NOMO-1 (cell line): ENCODE data around the gene KRT37.
"Not testable (repeated sequence)": the region's sequence is repeated elsewhere in the genome, so short reads cannot be mapped to it uniquely, and the experiment has no call there.

Experiments
- DNase-seq, 2 experiments: peaks; one replicate each; lab custom pipeline; 2025; ENCODE audit not compliant: unreplicated experiment in 2 of 2; lab: John Stamatoyannopoulos, UW

Gene KRT37

DNA sequence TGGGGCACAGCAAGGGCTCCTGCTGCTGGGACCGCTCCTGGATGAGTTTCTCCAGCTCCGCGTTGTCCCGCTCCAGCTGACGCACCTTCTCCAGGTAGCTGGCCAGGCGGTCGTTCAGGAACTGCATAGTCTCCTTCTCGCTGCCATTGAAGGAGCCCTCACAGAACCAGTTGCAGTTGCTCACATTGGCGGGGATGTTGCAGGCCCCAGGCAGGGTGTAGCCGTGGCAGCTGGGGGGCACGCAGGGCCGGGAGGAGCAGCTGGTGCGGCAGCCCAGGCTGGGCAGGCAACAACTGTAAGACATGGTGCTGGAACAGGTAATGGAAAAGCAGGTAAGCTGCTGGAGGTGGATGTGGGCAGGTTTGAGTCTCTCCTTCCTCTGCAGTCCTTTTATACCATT is 42.4 kb downstream of the KRT37 start, which contains the start of gene KRT34:
Gene KRT34 (minus strand): TSS at position 364 of the 400 bp plus-strand sequence. CDS start 60 bp downstream, at position 304.
- not testable (repeated sequence) for DNase-seq

DNA sequence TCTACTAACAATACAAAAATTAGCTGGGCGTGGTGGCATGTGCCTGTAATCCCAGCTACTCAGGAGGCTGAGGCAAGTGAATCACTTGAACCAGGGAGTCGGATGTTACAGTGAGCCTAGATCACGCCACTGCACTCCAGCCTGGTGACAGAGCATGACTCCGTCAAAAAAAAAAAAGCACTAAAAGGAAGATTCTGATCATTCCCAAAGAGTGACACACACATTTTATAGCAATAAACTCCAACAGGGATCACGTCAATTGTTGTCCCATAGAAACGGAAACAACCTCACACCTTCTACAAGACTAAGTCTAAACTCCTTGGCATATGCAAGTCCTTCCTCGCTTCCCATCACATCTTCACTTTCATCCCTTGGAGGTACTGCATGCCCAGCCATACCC is 44.3 kb downstream of the KRT37 start:
- not testable (repeated sequence) for DNase-seq

DNA sequence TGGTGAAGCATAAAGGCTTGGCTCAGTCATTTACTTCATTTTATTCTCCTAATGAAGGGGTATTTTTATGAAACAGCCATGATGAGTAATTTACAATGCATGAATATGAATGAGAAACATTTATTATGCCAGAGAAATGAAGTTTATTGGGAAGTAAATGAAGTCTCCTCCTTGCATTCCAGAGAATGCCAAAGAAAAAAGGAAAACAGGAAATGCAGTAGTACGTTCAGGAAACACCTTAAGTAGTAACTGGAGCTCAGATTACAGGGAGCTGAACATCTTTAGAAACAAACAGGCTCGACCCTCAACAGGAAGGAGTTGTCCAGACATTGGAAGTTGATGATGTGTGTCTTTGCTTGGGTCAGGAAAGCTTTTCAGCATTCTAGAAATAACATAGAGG is 46.8 kb downstream of the KRT37 start:
- DNase-seq = no peak
